ENCODE data around the gene APIP. TPM values are rescaled to one million over a fixed set of nuclear protein-coding genes. Genes with fewer than 3 reads are reported as not detected.

Gene APIP
- total RNA-seq, 1 donor from 2014 or later, result 13.0 TPM

DNA sequence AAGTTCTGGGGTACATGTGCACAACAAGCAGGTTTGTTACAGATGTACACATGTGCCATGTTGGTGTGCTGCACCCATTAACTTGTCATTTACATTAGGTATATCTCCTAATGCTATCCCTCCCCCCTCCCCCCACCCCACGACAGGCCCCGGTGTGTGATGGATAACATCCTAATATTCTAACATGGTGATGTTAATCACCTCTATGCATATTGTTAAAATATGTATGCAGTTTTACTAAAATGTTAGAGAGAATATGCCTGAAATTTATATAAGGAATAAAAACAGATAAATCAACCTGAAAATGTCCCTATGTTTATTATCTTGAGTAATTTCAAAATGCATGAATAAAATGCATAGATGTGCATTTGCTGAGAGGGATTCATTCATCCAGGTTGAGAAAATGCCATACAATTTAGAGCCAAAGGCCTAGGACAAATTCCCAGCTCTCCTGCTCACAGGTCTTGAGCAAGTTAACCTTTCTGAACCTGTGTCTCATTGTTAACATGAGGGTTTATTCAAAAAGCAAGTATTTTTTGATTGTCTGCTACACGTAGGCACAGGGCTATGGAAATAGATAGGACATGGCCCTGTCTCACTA, 38.7 kb downstream of the APIP start:
- TF ChIP-seq, protein P1, sequence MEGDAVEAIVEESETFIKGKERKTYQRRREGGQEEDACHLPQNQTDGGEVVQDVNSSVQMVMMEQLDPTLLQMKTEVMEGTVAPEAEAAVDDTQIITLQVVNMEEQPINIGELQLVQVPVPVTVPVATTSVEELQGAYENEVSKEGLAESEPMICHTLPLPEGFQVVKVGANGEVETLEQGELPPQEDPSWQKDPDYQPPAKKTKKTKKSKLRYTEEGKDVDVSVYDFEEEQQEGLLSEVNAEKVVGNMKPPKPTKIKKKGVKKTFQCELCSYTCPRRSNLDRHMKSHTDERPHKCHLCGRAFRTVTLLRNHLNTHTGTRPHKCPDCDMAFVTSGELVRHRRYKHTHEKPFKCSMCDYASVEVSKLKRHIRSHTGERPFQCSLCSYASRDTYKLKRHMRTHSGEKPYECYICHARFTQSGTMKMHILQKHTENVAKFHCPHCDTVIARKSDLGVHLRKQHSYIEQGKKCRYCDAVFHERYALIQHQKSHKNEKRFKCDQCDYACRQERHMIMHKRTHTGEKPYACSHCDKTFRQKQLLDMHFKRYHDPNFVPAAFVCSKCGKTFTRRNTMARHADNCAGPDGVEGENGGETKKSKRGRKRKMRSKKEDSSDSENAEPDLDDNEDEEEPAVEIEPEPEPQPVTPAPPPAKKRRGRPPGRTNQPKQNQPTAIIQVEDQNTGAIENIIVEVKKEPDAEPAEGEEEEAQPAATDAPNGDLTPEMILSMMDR (IDR thresholded peaks at IDR 0.05; ENCODE audit: unreplicated experiment), result no peak
- Mint-ChIP-seq H3K36me3 (ENCODE audit: low read depth, unreplicated experiment) (peaks cover 8% of the 10 kb centered on the region), H3K9me3 (ENCODE audit: unreplicated experiment) (no peaks in the 10 kb centered on the region), H3K27ac (ENCODE audit: unreplicated experiment) (no peak overlapping the region), H3K4me1 (ENCODE audit: unreplicated experiment) (no peaks in the 10 kb centered on the region), H3K27me3 (ENCODE audit: unreplicated experiment) (peaks cover 2% of the 10 kb centered on the region), H3K4me3 (ENCODE audit: unreplicated experiment) (no peak overlapping the region)
- no peak for DNase-seq (ENCODE audit: low spot score)

DNA sequence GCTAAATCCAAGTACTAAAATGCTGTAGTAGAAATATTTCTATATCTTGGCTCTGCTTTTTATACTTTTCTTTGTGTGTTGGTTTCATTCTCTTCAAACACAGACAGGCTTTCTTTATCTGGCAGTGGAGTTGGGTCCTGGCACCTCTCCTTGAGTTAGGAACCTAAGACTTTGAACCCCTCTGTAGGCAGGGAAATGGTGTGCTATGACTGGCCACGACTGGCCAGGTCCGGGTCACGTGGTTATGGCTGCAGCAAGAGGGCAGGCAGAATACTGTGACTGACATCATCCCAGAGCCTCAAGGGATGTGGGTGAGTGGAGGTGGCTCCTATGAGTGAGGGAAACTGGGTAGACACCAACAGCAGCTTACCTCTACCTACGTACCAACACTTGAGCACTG, 42.0 kb downstream of the APIP start:
- no peak overlapping the region for H3K4me3 Mint-ChIP-seq (ENCODE audit: unreplicated experiment)
- H3K4me1 Mint-ChIP-seq (ENCODE audit: unreplicated experiment), result no peaks in the 10 kb centered on the region
- H3K27ac Mint-ChIP-seq (ENCODE audit: unreplicated experiment), result no peak overlapping the region
- H3K9me3 Mint-ChIP-seq (ENCODE audit: unreplicated experiment), result no peaks in the 10 kb centered on the region
- peaks cover 8% of the 10 kb centered on the region for H3K36me3 Mint-ChIP-seq (ENCODE audit: low read depth, unreplicated experiment)
- DNase-seq (ENCODE audit: low spot score), result no peak
- TF ChIP-seq, protein P1 (IDR thresholded peaks at IDR 0.05; ENCODE audit: unreplicated experiment), result no peak
- H3K27me3 Mint-ChIP-seq (ENCODE audit: unreplicated experiment), result peaks cover 2% of the 10 kb centered on the region

DNA sequence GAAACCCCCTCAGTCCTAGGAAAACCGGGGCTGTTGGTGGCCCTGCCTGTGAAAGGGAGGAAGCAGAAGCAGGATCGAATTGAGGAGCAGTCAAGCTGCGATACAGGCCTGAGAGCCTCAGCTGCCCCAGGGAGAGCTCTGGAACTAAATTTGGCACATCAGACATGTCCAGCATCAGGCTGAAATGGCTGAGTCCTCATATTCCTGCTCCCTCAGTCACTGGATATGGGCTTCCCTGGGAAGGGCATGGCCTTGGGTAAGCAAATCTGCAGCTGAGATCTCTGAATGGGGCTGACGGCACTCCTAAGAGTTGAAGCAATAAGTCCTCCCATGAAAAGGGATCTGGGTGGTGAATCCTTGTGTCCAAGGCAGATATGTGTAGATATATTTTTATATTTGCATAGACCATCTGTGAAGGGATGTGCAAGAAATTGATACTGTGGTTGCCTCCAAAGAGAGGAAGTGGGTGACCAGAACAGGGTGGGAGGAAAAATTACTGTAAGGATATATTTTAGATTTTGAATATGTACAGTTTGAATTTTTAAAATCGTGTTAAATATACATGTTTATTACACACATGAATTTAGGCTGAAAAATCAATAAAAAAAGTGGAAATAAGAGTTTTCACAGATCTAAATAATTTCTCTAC, 45.5 kb downstream of the APIP start:
- no peak for DNase-seq (ENCODE audit: low spot score)
- Mint-ChIP-seq H3K9me3 (ENCODE audit: unreplicated experiment) (no peaks in the 10 kb centered on the region), H3K27ac (ENCODE audit: unreplicated experiment) (no peak overlapping the region), H3K27me3 (ENCODE audit: unreplicated experiment) (peaks cover 2% of the 10 kb centered on the region), H3K4me3 (ENCODE audit: unreplicated experiment) (no peak overlapping the region), H3K36me3 (ENCODE audit: low read depth, unreplicated experiment) (peaks cover 9% of the 10 kb centered on the region), H3K4me1 (ENCODE audit: unreplicated experiment) (no peaks in the 10 kb centered on the region)
- TF ChIP-seq, protein P1 (IDR thresholded peaks at IDR 0.05; ENCODE audit: unreplicated experiment), result no peak

DNA sequence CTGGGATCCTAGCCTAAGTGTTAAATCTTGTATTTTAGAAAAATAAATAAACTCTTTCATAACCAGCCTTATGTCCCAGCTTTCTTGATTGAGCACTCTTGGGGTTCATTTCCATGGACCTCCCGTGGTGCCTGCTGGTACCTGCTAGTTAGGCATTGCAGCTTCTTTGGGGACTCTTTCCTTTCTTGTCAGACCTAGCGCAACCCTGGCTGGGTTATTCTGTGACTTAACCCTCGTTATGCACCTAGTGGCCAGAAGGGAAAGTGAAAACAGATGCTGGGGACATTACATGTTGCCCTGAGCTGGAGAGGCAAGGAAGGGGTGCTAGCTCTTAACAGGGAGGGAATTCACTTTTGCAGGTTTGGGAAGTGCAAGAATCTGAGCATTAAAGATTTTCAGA, 46.8 kb downstream of the APIP start:
- peaks cover 2% of the 10 kb centered on the region for H3K27me3 Mint-ChIP-seq (ENCODE audit: unreplicated experiment)
- no peak overlapping the region for H3K4me3 Mint-ChIP-seq (ENCODE audit: unreplicated experiment)
- H3K36me3 Mint-ChIP-seq (ENCODE audit: low read depth, unreplicated experiment), result peaks cover 4% of the 10 kb centered on the region
- H3K4me1 Mint-ChIP-seq (ENCODE audit: unreplicated experiment), result peaks cover 6% of the 10 kb centered on the region
- no peak for DNase-seq (ENCODE audit: low spot score)
- H3K27ac Mint-ChIP-seq (ENCODE audit: unreplicated experiment), result no peak overlapping the region
- no peaks in the 10 kb centered on the region for H3K9me3 Mint-ChIP-seq (ENCODE audit: unreplicated experiment)
- TF ChIP-seq, protein P1 (IDR thresholded peaks at IDR 0.05; ENCODE audit: unreplicated experiment), result peak; percentile 43

DNA sequence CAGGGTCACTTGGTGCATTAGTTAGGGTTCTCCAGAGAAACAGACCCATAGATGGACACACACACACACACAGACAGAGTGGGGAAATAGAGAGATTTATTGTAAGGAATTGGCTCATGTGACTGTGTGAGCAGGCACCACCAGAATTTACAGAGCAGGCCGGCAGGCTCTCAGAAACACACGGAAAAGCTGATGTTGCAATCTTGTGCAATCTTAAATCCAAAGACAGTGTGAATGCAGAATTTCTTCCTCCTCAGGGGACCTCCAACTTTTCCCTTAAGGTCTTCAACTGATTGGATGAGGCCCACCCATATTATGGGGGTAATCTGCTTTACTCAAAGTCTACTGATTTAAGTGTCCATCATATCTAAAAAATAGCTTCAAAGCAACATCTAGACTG, 49.8 kb downstream of the APIP start:
- peaks cover 12% of the 10 kb centered on the region for H3K4me1 Mint-ChIP-seq (ENCODE audit: unreplicated experiment)
- H3K27ac Mint-ChIP-seq (ENCODE audit: unreplicated experiment), result no peak overlapping the region
- H3K27me3 Mint-ChIP-seq (ENCODE audit: unreplicated experiment), result no peaks in the 10 kb centered on the region
- H3K9me3 Mint-ChIP-seq (ENCODE audit: unreplicated experiment), result no peaks in the 10 kb centered on the region
- peaks cover 8% of the 10 kb centered on the region for H3K36me3 Mint-ChIP-seq (ENCODE audit: low read depth, unreplicated experiment)
- no peak for DNase-seq (ENCODE audit: low spot score)
- TF ChIP-seq, protein P1 (IDR thresholded peaks at IDR 0.05; ENCODE audit: unreplicated experiment), result no peak
- no peak overlapping the region for H3K4me3 Mint-ChIP-seq (ENCODE audit: unreplicated experiment)

Measured in endothelial cell (in vitro differentiated cells).